NT2/D1 (cell line): Measurements from ENCODE around the gene B9D1.

Experiments
- DNase-seq: peaks from one replicate; pipeline ENCODE4 v3.0.0-alpha.2; 2011; ENCODE audit warnings: low read depth, low spot score
- H3K27me3 ChIP-seq: 2 replicates; pipeline ENCODE4 v1.6.0; 2011; ENCODE audit warnings: mild to moderate bottlenecking; ENCODE audit not compliant: insufficient read length, insufficient read depth
- H3K36me3 ChIP-seq: 2 replicates; pipeline ENCODE4 v1.6.1; 2011; ENCODE audit warnings: mild to moderate bottlenecking, low read length, mixed read lengths; ENCODE audit not compliant: insufficient read depth, insufficient read length
- H3K4me1 ChIP-seq: 2 replicates; pipeline ENCODE4 v1.5.1; 2011; ENCODE audit not compliant: insufficient read depth, insufficient read length
- H3K4me3 ChIP-seq: 2 replicates; pipeline ENCODE4 v1.5.1; 2011; ENCODE audit warnings: low read depth; ENCODE audit not compliant: insufficient read length
- H3K9ac ChIP-seq: 2 replicates; pipeline ENCODE4 v1.6.0; 2011; ENCODE audit warnings: low read depth; ENCODE audit not compliant: insufficient read length
- H3K9me3 ChIP-seq: 2 replicates; pipeline ENCODE4 v1.5.1; 2011; ENCODE audit warnings: mild to moderate bottlenecking, low read length; ENCODE audit not compliant: insufficient read depth
- SUZ12 ChIP-seq: IDR thresholded peaks from 2 replicates; pipeline ENCODE4 v1.6.1; 2011; ENCODE audit not compliant: insufficient read length, insufficient read depth; ENCODE audit errors: extremely low read depth
- YY1 ChIP-seq: IDR thresholded peaks from 2 replicates; pipeline ENCODE4 v1.6.1; 2011; ENCODE audit not compliant: insufficient read length, insufficient read depth
- ZNF274 ChIP-seq: IDR thresholded peaks from 2 replicates; pipeline ENCODE4 v1.6.1; 2011; ENCODE audit warnings: mild to moderate bottlenecking, low read depth, low read length

Gene B9D1

GRCh38 chr17:19344311-19345066 lies 18.0 kb downstream of the B9D1 start:
- DNase-seq, result no peak
- no peak overlapping the region for H3K9ac ChIP-seq

GRCh38 chr17:19343671-19344151 lies 18.8 kb downstream of the B9D1 start:
- Histone ChIP-seq H3K9ac (no peak overlapping the region), H3K9me3 (no peaks in the 10 kb centered on the region), H3K4me1 (peaks cover 11% of the 10 kb centered on the region), H3K36me3 (peaks cover 21% of the 10 kb centered on the region), H3K4me3 (no peak overlapping the region), H3K27me3 (no peaks in the 10 kb centered on the region)
- no peak for DNase-seq
- TF ChIP-seq ZNF274, result no peak
- no peak for TF ChIP-seq SUZ12
- TF ChIP-seq YY1, result no peak

More at GRCh38 chr17:19344311-19345066, 18.0 kb downstream of the B9D1 start:
- Histone ChIP-seq H3K9me3 (no peaks in the 10 kb centered on the region), H3K4me1 (peaks cover 11% of the 10 kb centered on the region), H3K27me3 (no peaks in the 10 kb centered on the region), H3K4me3 (no peak overlapping the region), H3K36me3 (peaks cover 21% of the 10 kb centered on the region)
- no peak for TF ChIP-seq ZNF274
- TF ChIP-seq YY1, result no peak
- no peak for TF ChIP-seq SUZ12

GRCh38 chr17:19343256-19343630 lies 19.3 kb downstream of the B9D1 start:
- H3K9ac ChIP-seq, result no peak overlapping the region
- no peak for TF ChIP-seq YY1
- TF ChIP-seq SUZ12, result no peak
- TF ChIP-seq ZNF274, result no peak
- no peaks in the 10 kb centered on the region for H3K27me3 ChIP-seq
- no peaks in the 10 kb centered on the region for H3K9me3 ChIP-seq
- no peak overlapping the region for H3K4me3 ChIP-seq
- DNase-seq, result no peak
- peaks cover 21% of the 10 kb centered on the region for H3K36me3 ChIP-seq
- peaks cover 14% of the 10 kb centered on the region for H3K4me1 ChIP-seq

- Histone ChIP-seq H3K9me3 (no peaks in the 10 kb centered on the region), H3K36me3 (peaks cover 21% of the 10 kb centered on the region), H3K4me3 (no peak overlapping the region), H3K9ac (peak overlapping the region; percentile 5), H3K4me1 (peaks cover 18% of the 10 kb centered on the region), H3K27me3 (no peaks in the 10 kb centered on the region)
- TF ChIP-seq ZNF274 (no peak), SUZ12 (no peak), YY1 (no peak)
- no peak for DNase-seq
Observed at GRCh38 chr17:19342611-19343255, 19.8 kb downstream of the B9D1 start.

- H3K36me3 ChIP-seq, result peaks cover 21% of the 10 kb centered on the region
- H3K27me3 ChIP-seq, result no peaks in the 10 kb centered on the region
- H3K9me3 ChIP-seq, result no peaks in the 10 kb centered on the region
- peaks cover 18% of the 10 kb centered on the region for H3K4me1 ChIP-seq
- peak overlapping the region; percentile 5 for H3K9ac ChIP-seq
- TF ChIP-seq YY1 (no peak), SUZ12 (no peak), ZNF274 (no peak)
- DNase-seq, result no peak
- no peak overlapping the region for H3K4me3 ChIP-seq
Observed at GRCh38 chr17:19341641-19342610, 20.6 kb downstream of the B9D1 start.

- Histone ChIP-seq H3K9ac (no peak overlapping the region), H3K9me3 (no peaks in the 10 kb centered on the region), H3K36me3 (peaks cover 23% of the 10 kb centered on the region), H3K4me1 (peaks cover 21% of the 10 kb centered on the region), H3K27me3 (no peaks in the 10 kb centered on the region), H3K4me3 (no peak overlapping the region)
- no peak for DNase-seq
- TF ChIP-seq YY1 (no peak), SUZ12 (no peak), ZNF274 (no peak)
Observed at GRCh38 chr17:19341211-19341631, 21.3 kb downstream of the B9D1 start.
